GM12873 (cell line): Measurements from ENCODE around the gene NUDT22.

ENCODE experiments used
- TF ChIP-seq, protein P1 (sequence below): IDR thresholded peaks from 2 replicates; pipeline ENCODE4 v1.5.1; 2012; ENCODE audit warnings: low read depth, mild to moderate bottlenecking, moderate library complexity, low read length, control low read depth; ENCODE audit not compliant: insufficient read depth; ENCODE audit errors: missing control alignments

The NUDT22 gene

DNA sequence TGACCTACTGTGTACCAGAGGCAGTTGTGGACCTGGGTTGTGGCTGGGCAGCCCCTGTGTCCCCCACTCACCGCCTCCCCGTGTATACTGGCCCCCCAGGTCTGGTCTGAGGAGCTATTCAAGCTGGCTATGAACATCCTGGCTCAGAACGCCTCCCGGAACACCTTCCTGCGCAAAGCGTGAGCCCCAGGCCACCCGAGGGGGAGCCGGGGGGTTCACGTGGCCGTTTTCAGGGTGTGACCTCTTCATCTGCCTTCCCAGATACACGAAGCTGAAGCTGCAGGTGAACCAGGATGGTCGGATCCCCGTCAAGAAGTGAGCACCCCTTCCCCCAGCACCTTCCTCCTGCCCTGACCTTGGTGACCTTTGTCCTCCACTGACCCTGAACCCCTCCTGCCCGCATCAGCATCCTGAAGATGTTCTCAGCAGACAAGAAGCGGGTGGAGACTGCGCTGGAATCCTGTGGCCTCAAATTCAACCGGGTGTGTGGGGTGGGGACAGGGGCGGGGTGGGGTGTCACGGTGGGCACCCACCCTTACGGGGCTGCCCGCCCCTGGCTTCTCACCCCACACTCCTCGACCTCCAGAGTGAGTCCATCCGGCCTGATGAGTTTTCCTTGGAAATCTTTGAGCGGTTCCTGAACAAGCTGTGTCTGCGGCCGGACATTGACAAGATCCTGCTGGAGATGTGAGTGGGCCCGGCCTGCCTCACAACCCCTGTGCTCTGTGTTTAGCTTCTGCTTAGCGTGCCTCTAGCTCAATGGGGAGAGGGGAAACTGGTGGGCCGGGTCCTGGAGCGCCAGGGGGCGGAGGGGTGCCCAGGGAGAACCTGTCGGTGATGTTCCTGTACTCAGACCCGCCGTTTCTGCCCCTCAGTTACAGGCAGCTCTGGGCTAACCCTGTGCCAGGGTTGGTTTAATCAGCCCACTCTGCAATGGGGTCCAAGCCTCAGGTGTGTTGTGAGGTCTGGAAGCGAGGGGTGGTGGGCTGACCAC is 29.4 kb downstream of the NUDT22 start:
- TF ChIP-seq, protein P1, sequence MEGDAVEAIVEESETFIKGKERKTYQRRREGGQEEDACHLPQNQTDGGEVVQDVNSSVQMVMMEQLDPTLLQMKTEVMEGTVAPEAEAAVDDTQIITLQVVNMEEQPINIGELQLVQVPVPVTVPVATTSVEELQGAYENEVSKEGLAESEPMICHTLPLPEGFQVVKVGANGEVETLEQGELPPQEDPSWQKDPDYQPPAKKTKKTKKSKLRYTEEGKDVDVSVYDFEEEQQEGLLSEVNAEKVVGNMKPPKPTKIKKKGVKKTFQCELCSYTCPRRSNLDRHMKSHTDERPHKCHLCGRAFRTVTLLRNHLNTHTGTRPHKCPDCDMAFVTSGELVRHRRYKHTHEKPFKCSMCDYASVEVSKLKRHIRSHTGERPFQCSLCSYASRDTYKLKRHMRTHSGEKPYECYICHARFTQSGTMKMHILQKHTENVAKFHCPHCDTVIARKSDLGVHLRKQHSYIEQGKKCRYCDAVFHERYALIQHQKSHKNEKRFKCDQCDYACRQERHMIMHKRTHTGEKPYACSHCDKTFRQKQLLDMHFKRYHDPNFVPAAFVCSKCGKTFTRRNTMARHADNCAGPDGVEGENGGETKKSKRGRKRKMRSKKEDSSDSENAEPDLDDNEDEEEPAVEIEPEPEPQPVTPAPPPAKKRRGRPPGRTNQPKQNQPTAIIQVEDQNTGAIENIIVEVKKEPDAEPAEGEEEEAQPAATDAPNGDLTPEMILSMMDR = no peak

- TF ChIP-seq, protein P1 = no peak
Measured at GRCh38 chr11:64256300-64256699, 30.2 kb downstream of the NUDT22 start.

DNA sequence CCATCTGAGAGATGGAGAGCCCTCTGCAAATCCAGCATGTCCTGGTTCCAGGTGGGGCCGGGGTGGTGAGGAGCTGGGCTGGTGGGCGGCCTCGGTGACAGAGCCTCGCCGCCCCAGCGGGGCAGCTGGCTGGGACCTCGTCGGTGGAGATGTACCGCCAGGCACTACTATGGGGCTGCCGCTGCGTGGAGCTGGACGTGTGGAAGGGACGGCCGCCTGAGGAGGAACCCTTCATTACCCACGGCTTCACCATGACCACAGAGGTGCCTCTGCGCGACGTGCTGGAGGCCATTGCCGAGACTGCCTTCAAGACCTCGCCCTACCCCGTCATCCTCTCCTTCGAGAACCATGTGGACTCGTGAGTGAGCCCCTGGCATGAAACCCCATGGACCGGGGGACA is 32.3 kb downstream of the NUDT22 start:
- TF ChIP-seq, protein P1 = no peak

DNA sequence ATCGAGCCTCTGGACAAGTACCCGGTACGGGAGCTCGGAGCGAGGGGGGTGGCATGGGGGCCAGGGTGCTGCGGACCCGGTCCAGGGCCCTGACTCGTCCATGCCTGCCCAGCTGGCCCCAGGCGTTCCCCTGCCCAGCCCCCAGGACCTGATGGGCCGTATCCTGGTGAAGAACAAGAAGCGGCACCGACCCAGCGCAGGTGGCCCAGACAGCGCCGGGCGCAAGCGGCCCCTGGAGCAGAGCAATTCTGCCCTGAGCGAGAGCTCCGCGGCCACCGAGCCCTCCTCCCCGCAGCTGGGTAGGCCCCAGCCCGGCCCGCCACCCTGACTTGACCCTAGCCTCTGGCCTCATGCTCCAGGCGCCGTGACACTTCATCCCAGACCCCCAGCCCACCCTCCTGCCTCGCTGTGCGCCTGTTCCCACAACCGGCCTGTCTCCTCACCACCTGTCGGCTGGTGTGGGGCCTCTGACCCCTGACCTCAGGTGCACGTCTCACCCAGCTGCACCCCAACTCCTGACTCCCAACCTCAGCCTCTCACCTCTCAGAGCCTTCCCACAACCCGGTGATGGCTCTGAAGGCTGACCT is 33.0 kb downstream of the NUDT22 start:
- TF ChIP-seq, protein P1 = no peak

DNA sequence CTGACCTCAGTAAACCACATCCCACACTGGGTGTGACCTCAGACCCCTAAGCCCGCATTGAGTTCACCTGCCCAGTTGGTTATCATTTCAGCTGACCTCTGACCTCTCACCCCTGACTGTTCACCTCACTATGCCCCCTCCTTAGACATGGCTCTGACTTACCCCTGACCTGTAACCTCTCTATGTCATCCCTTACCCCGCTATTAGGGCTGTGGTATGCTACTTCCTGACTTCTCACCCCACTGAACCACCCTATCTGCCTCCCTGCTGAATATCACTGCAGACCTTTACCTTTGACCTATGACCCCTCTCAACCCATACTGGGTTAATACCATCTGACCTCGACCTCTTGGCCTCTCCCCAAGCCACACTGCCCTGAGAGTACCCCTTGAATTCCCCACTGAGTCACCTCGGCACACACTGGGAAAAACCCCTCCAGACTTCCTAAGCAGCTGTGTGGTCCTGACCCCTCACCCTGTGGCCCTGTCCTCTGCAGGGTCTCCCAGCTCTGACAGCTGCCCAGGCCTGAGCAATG is 33.5 kb downstream of the NUDT22 start:
- TF ChIP-seq, protein P1 = no peak

GRCh38 chr11:64260147-64260708 is 34.2 kb downstream of the NUDT22 start:
- TF ChIP-seq, protein P1 = no peak

DNA sequence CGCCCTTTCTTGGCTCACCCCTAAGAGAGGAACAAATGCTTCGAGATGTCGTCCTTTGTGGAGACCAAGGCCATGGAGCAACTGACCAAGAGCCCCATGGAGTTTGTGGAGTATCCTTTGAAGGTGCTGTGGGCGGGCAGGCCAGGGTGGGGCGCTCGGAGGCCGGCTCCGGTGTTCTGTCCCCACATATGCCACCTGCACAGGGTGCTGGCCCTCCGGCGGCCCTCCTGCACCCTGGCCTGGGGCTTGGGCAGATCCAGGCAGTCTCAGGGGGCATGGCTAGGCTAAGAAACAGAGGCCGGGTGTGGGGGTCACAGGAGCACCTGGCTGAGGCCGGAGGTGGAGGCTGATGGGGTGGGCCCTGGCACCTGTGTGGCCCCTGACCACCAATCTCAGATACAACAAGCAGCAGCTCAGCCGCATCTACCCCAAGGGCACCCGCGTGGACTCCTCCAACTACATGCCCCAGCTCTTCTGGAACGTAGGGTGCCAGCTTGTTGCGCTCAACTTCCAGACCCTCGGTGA is 35.5 kb downstream of the NUDT22 start:
- TF ChIP-seq, protein P1 = no peak
